ENCODE results near the gene SCD. TPM values are rescaled to one million over a fixed set of nuclear protein-coding genes. Genes with fewer than 3 reads are reported as not detected.
A peak's percentile ranks its signal among the peaks of the same experiment; 100 is the strongest.

The SCD gene
- total RNA-seq, 1 experiment from 2014 or later, result 215 TPM

- Histone ChIP-seq H3K36me3 (replicated peaks; ENCODE audit: control insufficient read depth, insufficient read depth, low read length) (no peaks in the 10 kb centered on the region), H3K4me3 (ENCODE audit: insufficient read depth, low read depth, low read length) (no peak overlapping the region), H3K27me3 (ENCODE audit: control insufficient read depth, insufficient read depth, low read length) (peaks cover 11% of the 10 kb centered on the region; the same call in 1 of the 2 replicates)
- DNase-seq, result no peak
These were observed 18.8 kb upstream of the SCD start for GRCh38 chr10:100328198-100328597.

- Histone ChIP-seq H3K36me3 (replicated peaks; ENCODE audit: control insufficient read depth, insufficient read depth, low read length) (no peaks in the 10 kb centered on the region), H3K27me3 (ENCODE audit: control insufficient read depth, insufficient read depth, low read length) (peaks cover 11% of the 10 kb centered on the region; the same call in 1 of the 2 replicates)
These were observed 17.0 kb upstream of the SCD start, which contains the start of gene PKD2L1 for GRCh38 chr10:100330079-100330478. Gene PKD2L1, minus strand, starts transcription at chr10:100330228. Its CDS starts 125 bp downstream, at chr10:100330103.

GRCh38 chr10:100333106-100333505 lies 13.9 kb upstream of the SCD start:
- Histone ChIP-seq H3K27me3 (ENCODE audit: control insufficient read depth, insufficient read depth, low read length) (peaks cover 9% of the 10 kb centered on the region; the same call in 1 of the 2 replicates), H3K36me3 (replicated peaks; ENCODE audit: control insufficient read depth, insufficient read depth, low read length) (no peaks in the 10 kb centered on the region), H3K4me3 (ENCODE audit: insufficient read depth, low read depth, low read length) (no peak overlapping the region)
- no peak for DNase-seq

More at GRCh38 chr10:100330079-100330478, 17.0 kb upstream of the SCD start, which contains the start of gene PKD2L1:
- H3K4me3 ChIP-seq (ENCODE audit: insufficient read depth, low read depth, low read length), result no peak within 1 kb of the TSS
- no peak for DNase-seq

- no peak overlapping the region for H3K4me3 ChIP-seq (ENCODE audit: insufficient read depth, low read depth, low read length)
- no peak for DNase-seq
- H3K27me3 ChIP-seq (ENCODE audit: control insufficient read depth, insufficient read depth, low read length), result peaks cover 8% of the 10 kb centered on the region; the same call in 1 of the 2 replicates
These were observed 13.2 kb upstream of the SCD start for GRCh38 chr10:100333661-100334440.

GRCh38 chr10:100334762-100335161 lies 12.3 kb upstream of the SCD start:
- Histone ChIP-seq H3K27me3 (ENCODE audit: control insufficient read depth, insufficient read depth, low read length) (peaks cover 8% of the 10 kb centered on the region; the same call in 1 of the 2 replicates), H3K4me3 (ENCODE audit: insufficient read depth, low read depth, low read length) (no peak overlapping the region), H3K36me3 (replicated peaks; ENCODE audit: control insufficient read depth, insufficient read depth, low read length) (no peaks in the 10 kb centered on the region)
- no peak for DNase-seq

More at GRCh38 chr10:100333661-100334440, 13.2 kb upstream of the SCD start:
- H3K36me3 ChIP-seq (replicated peaks; ENCODE audit: control insufficient read depth, insufficient read depth, low read length), result no peaks in the 10 kb centered on the region

- DNase-seq, result peak; percentile 85
- Histone ChIP-seq H3K36me3 (replicated peaks; ENCODE audit: control insufficient read depth, insufficient read depth, low read length) (no peaks in the 10 kb centered on the region), H3K4me3 (ENCODE audit: insufficient read depth, low read depth, low read length) (no peak overlapping the region)
These were observed 8.5 kb upstream of the SCD start for GRCh38 chr10:100338434-100339036.

GRCh38 chr10:100339236-100339635 lies 7.8 kb upstream of the SCD start:
- Histone ChIP-seq H3K36me3 (replicated peaks; ENCODE audit: control insufficient read depth, insufficient read depth, low read length) (no peaks in the 10 kb centered on the region), H3K27me3 (ENCODE audit: control insufficient read depth, insufficient read depth, low read length) (no peaks in the 10 kb centered on the region), H3K4me3 (ENCODE audit: insufficient read depth, low read depth, low read length) (no peak overlapping the region)
- no peak for DNase-seq

More at GRCh38 chr10:100338434-100339036, 8.5 kb upstream of the SCD start:
- H3K27me3 ChIP-seq (ENCODE audit: control insufficient read depth, insufficient read depth, low read length), result no peaks in the 10 kb centered on the region; the same call in 1 of the 2 replicates

GRCh38 chr10:100340948-100341847 lies 5.8 kb upstream of the SCD start:
- DNase-seq, result no peak
- no peaks in the 10 kb centered on the region for H3K36me3 ChIP-seq (replicated peaks; ENCODE audit: control insufficient read depth, insufficient read depth, low read length)

GRCh38 chr10:100341953-100342626 lies 4.9 kb upstream of the SCD start:
- Histone ChIP-seq H3K4me3 (ENCODE audit: insufficient read depth, low read depth, low read length) (no peak overlapping the region), H3K27me3 (ENCODE audit: control insufficient read depth, insufficient read depth, low read length) (no peaks in the 10 kb centered on the region), H3K36me3 (replicated peaks; ENCODE audit: control insufficient read depth, insufficient read depth, low read length) (no peaks in the 10 kb centered on the region)
- peak; percentile 84 for DNase-seq

More at GRCh38 chr10:100340948-100341847, 5.8 kb upstream of the SCD start:
- Histone ChIP-seq H3K4me3 (ENCODE audit: insufficient read depth, low read depth, low read length) (no peak overlapping the region), H3K27me3 (ENCODE audit: control insufficient read depth, insufficient read depth, low read length) (no peaks in the 10 kb centered on the region)

- H3K4me3 ChIP-seq (ENCODE audit: insufficient read depth, low read depth, low read length), result no peak overlapping the region
- DNase-seq, result no peak
- H3K36me3 ChIP-seq (replicated peaks; ENCODE audit: control insufficient read depth, insufficient read depth, low read length), result no peaks in the 10 kb centered on the region
- no peaks in the 10 kb centered on the region for H3K27me3 ChIP-seq (ENCODE audit: control insufficient read depth, insufficient read depth, low read length)
These were observed 4.4 kb upstream of the SCD start for GRCh38 chr10:100342627-100342972.

GRCh38 chr10:100344241-100344788 lies 2.7 kb upstream of the SCD start:
- DNase-seq, result no peak
- H3K27me3 ChIP-seq (ENCODE audit: control insufficient read depth, insufficient read depth, low read length), result no peaks in the 10 kb centered on the region
- no peak overlapping the region for H3K4me3 ChIP-seq (ENCODE audit: insufficient read depth, low read depth, low read length)

GRCh38 chr10:100345570-100346330 lies 1.3 kb upstream of the SCD start:
- H3K36me3 ChIP-seq (replicated peaks; ENCODE audit: control insufficient read depth, insufficient read depth, low read length), result peaks cover 26% of the 10 kb centered on the region
- DNase-seq, result no peak
- no peaks in the 10 kb centered on the region for H3K27me3 ChIP-seq (ENCODE audit: control insufficient read depth, insufficient read depth, low read length)
- H3K4me3 ChIP-seq (ENCODE audit: insufficient read depth, low read depth, low read length), result peak overlapping the region; percentile 95

More at GRCh38 chr10:100344241-100344788, 2.7 kb upstream of the SCD start:
- peaks cover 15% of the 10 kb centered on the region for H3K36me3 ChIP-seq (replicated peaks; ENCODE audit: control insufficient read depth, insufficient read depth, low read length)

- peak overlapping the region; percentile 95 for H3K4me3 ChIP-seq (ENCODE audit: insufficient read depth, low read depth, low read length)
- H3K36me3 ChIP-seq (replicated peaks; ENCODE audit: control insufficient read depth, insufficient read depth, low read length), result peaks cover 31% of the 10 kb centered on the region
- no peaks in the 10 kb centered on the region for H3K27me3 ChIP-seq (ENCODE audit: control insufficient read depth, insufficient read depth, low read length)
- DNase-seq, result peak; percentile 93
These were observed 675 bp upstream of the SCD start for GRCh38 chr10:100346351-100346764.
